Esophagus muscularis mucosa (tissue), 4 donors: ENCODE results near the gene CCDC187.

Source experiments
- EP300 ChIP-seq: sonication (generic); formaldehyde crosslinking; IDR thresholded peaks from one replicate; pipeline ENCODE4 v1.6.1; 2017; ENCODE audit warnings: antibody characterized with exemption
- POLR2A ChIP-seq: fragments of 450-650 bp; IDR thresholded peaks from one replicate; pipeline ENCODE4 v1.6.1; 2017; ENCODE audit warnings: antibody characterized with exemption, moderate library complexity, mild to moderate bottlenecking, low read depth
- POLR2AphosphoS5 ChIP-seq, 2 donors: sonication (generic); formaldehyde crosslinking; IDR thresholded peaks; one replicate each; pipeline ENCODE4 v1.6.1; 2017; ENCODE audit warnings: antibody characterized with exemption in 2 of 2
- TF ChIP-seq, protein P1 (sequence below), 3 experiments: fragments of 200-600 bp in 2 of 3; fragments of 450-650 bp in 1 of 3; sonication (generic) in 2 of 3; IDR thresholded peaks; one replicate each; pipeline ENCODE4 v1.5.1; 2017 to 2019; ENCODE audit warnings: antibody characterized with exemption in 3 of 3, mild to moderate bottlenecking in 2 of 3, moderate library complexity in 1 of 3

DNA sequence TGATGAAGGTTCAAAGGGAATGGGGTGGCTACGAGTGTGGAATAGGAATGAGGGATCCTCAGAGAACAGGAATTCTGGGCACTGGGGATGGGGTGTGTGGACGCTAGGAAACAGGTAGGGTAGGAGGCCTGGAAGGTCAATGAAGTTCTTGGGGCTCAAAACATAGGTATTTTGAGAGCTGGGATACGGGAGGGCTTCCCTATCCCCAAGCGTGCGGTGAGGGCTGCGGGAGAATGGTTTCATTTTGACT, 59.0 kb downstream of the CCDC187 start:
- TF ChIP-seq EP300 (no peak), POLR2AphosphoS5 (IDR thresholded peaks at IDR 0.05) (no peak), POLR2A (no peak)
- TF ChIP-seq, protein P1, sequence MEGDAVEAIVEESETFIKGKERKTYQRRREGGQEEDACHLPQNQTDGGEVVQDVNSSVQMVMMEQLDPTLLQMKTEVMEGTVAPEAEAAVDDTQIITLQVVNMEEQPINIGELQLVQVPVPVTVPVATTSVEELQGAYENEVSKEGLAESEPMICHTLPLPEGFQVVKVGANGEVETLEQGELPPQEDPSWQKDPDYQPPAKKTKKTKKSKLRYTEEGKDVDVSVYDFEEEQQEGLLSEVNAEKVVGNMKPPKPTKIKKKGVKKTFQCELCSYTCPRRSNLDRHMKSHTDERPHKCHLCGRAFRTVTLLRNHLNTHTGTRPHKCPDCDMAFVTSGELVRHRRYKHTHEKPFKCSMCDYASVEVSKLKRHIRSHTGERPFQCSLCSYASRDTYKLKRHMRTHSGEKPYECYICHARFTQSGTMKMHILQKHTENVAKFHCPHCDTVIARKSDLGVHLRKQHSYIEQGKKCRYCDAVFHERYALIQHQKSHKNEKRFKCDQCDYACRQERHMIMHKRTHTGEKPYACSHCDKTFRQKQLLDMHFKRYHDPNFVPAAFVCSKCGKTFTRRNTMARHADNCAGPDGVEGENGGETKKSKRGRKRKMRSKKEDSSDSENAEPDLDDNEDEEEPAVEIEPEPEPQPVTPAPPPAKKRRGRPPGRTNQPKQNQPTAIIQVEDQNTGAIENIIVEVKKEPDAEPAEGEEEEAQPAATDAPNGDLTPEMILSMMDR (IDR thresholded peaks at IDR 0.05) = no peak
